Astrocyte of the cerebellum (primary cell): ENCODE measurements around the gene TRIM25.

ENCODE experiments used
- DNase-seq: peaks from one replicate; pipeline ENCODE4 v3.0.0-alpha.2; 2011; ENCODE audit warnings: low read depth
- H3K4me3 ChIP-seq: 2 replicates; pipeline ENCODE4 v1.5.1; 2011; ENCODE audit warnings: mild to moderate bottlenecking, low read depth, low read length, moderate library complexity
- in situ Hi-C: cut with HindIII; loops from 2 replicates; pipeline ENCODE4 v1.10.0; 2017; ENCODE audit warnings: low sequenced_read_pairs
- TF ChIP-seq, protein P1 (sequence below): IDR thresholded peaks from 2 replicates; pipeline ENCODE4 v1.5.1; 2012; ENCODE audit warnings: low read length, low read depth, moderate library complexity, mild to moderate bottlenecking; ENCODE audit errors: missing control alignments

Gene TRIM25

DNA sequence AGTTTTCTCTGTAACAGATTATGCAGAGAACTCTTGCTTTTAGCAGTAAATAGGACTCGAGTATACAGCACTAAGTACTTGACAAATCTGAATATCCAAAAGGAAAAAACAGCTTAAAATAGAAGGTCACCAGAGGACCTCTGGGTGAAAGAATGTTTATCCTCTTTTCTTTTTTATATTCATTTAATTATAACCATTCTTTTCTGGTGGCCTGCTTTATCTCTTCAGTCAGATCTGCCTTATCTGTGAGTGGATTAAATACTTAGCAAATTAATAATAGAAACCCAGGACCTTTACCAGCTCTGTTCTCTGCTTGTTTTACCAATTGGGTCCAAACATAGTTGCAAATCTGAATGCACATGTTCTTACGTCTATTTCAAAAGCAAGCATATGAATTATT is 71.3 kb downstream of the TRIM25 start:
- TF ChIP-seq, protein P1, sequence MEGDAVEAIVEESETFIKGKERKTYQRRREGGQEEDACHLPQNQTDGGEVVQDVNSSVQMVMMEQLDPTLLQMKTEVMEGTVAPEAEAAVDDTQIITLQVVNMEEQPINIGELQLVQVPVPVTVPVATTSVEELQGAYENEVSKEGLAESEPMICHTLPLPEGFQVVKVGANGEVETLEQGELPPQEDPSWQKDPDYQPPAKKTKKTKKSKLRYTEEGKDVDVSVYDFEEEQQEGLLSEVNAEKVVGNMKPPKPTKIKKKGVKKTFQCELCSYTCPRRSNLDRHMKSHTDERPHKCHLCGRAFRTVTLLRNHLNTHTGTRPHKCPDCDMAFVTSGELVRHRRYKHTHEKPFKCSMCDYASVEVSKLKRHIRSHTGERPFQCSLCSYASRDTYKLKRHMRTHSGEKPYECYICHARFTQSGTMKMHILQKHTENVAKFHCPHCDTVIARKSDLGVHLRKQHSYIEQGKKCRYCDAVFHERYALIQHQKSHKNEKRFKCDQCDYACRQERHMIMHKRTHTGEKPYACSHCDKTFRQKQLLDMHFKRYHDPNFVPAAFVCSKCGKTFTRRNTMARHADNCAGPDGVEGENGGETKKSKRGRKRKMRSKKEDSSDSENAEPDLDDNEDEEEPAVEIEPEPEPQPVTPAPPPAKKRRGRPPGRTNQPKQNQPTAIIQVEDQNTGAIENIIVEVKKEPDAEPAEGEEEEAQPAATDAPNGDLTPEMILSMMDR, result no peak
- H3K4me3 ChIP-seq, result no peak overlapping the region
- in situ Hi-C loops, result no loop called here
- DNase-seq, result no peak

DNA sequence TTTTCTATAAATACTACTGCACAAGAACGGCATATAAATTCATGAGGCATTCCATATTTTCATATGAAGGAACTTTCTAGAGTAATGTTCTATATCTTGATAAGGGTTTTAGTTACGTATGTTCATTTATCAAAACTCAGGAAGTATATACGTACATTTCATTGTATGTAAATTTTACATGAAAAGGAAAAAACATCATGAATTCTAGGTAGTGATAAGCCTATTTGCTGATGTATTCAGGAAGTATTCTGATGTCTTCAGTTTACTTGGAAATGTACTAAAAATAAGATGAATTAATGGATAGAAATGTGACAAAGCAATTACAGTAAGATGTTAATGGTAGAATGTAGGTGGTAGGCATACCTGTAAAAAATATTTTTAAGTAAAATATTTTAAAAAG is 75.2 kb downstream of the TRIM25 start:
- no peak overlapping the region for H3K4me3 ChIP-seq
- TF ChIP-seq, protein P1, result no peak
- no peak for DNase-seq
- in situ Hi-C loops, result no loop called here
